GM19023 (cell line): ENCODE measurements around the gene TNNC1.

Experiments used
- ATAC-seq: cut with Tn5 transposase; IDR thresholded peaks from one replicate; pipeline ENCODE4 v1.9.1; 2021; ENCODE audit warnings: mild to moderate bottlenecking, moderate library complexity; ENCODE audit not compliant: unreplicated experiment

TNNC1 gene

GRCh38 chr3:52484680-52485461 lies 31.0 kb upstream of the TNNC1 start:
- ATAC-seq, result no peak

- ATAC-seq, result no peak
These were observed 29.9 kb upstream of the TNNC1 start for GRCh38 chr3:52483577-52484381.

- ATAC-seq, result no peak
These were observed 29.2 kb upstream of the TNNC1 start for GRCh38 chr3:52483081-52483480.

- no peak for ATAC-seq
These were observed 28.1 kb upstream of the TNNC1 start for GRCh38 chr3:52481819-52482521.

- no peak for ATAC-seq
These were observed 27.2 kb upstream of the TNNC1 start for GRCh38 chr3:52480768-52481715.

- ATAC-seq, result no peak
These were observed 26.2 kb upstream of the TNNC1 start for GRCh38 chr3:52479877-52480575.

GRCh38 chr3:52479037-52479876 lies 25.4 kb upstream of the TNNC1 start:
- no peak for ATAC-seq

GRCh38 chr3:52477796-52478095 lies 23.9 kb upstream of the TNNC1 start:
- ATAC-seq, result no peak

- no peak for ATAC-seq
These were observed 23.4 kb upstream of the TNNC1 start for GRCh38 chr3:52477076-52477795.

GRCh38 chr3:52473026-52473425 lies 19.2 kb upstream of the TNNC1 start:
- ATAC-seq, result no peak

GRCh38 chr3:52472239-52473000 lies 18.6 kb upstream of the TNNC1 start:
- ATAC-seq, result no peak

GRCh38 chr3:52471371-52472238 lies 17.8 kb upstream of the TNNC1 start:
- ATAC-seq, result no peak

GRCh38 chr3:52470920-52471319 lies 17.1 kb upstream of the TNNC1 start:
- no peak for ATAC-seq

- ATAC-seq, result no peak
These were observed 15.2 kb upstream of the TNNC1 start for GRCh38 chr3:52469001-52469400.

GRCh38 chr3:52468336-52468735 lies 14.5 kb upstream of the TNNC1 start:
- no peak for ATAC-seq

- no peak for ATAC-seq
These were observed 9.6 kb upstream of the TNNC1 start for GRCh38 chr3:52463416-52463815.

GRCh38 chr3:52461874-52462273 lies 8.0 kb upstream of the TNNC1 start:
- ATAC-seq, result no peak
